Colonic mucosa (tissue), 4 donors: ENCODE data around the gene PRRX2. TPM values are rescaled to one million over a fixed set of nuclear protein-coding genes. Genes with fewer than 3 reads are reported as not detected.

ENCODE experiments used
- DNase-seq: peaks from one replicate; pipeline ENCODE4 v3.0.0-alpha.2; 2020
- H3K27ac ChIP-seq: fragments of 200-600 bp; one replicate; pipeline ENCODE4 v1.8.0; 2021
- H3K27me3 ChIP-seq: fragments of 200-600 bp; one replicate; pipeline ENCODE4 v1.8.0; 2021
- H3K36me3 ChIP-seq: fragments of 200-600 bp; one replicate; pipeline ENCODE4 v1.8.0; 2021
- H3K4me1 ChIP-seq: fragments of 200-600 bp; one replicate; pipeline ENCODE4 v1.8.0; 2021; ENCODE audit warnings: mild to moderate bottlenecking
- H3K4me3 ChIP-seq: fragments of 200-600 bp; one replicate; pipeline ENCODE4 v1.8.0; 2021
- H3K9ac ChIP-seq, 2 donors: one replicate each; pipeline ENCODE4 v1.7.0; 2013; ENCODE audit warnings: control low read depth in 2 of 2, low read depth in 2 of 2, low read length in 2 of 2
- H3K9me3 ChIP-seq: fragments of 200-600 bp; one replicate; pipeline ENCODE4 v1.8.0; 2021
- CTCF ChIP-seq: fragments of 200-600 bp; IDR thresholded peaks from one replicate; pipeline ENCODE4 v1.8.0; 2022; ENCODE audit warnings: antibody characterized with exemption, mild to moderate bottlenecking
- intact Hi-C: fragments of 100-400 bp; cut with DNase I; formaldehyde crosslinking; loops from one replicate; pipeline ENCODE4 v1.14.1; 2022
- total RNA-seq, 2 donors: library from RNA; stranded (reverse); fragmentation: NEBNext Ultra II Directional in 1 of 2; extraction: Animal tissue kit (Norgen Biotek cat#: 25700) in 1 of 2; gene quantifications; one replicate each; pipeline ENCODE4 v1.2.1, GENCODE V29; 2021
- donor health status: healthy.
- donor health status: DM: no; HTN: no; CAD: no.
- donor health status: DM: no; HTN: no; CAD: no.

PRRX2 gene
- total RNA-seq, 2 donors from 2014 or later: 0.64 to 0.85 TPM

DNA sequence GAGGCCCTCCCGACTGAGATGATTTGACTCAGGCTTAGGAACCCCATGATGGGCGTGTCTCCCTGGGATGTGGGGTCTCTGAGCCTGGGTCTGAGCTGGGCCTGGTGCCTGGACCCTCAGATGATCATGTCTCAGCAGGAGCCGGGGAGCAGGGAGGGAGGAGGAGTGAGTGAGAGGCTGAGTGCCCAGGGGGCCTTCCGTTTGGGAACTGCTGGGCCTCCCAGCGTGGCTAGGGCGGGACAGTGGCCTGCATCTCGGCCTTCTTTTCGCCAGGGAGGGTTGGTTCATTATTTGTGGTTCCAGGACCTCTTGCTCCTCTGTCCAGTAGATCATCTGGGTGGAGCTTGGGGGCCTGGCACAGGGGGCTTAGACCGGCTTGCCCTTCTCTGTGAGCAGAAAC lies 5.6 kb downstream of the PRRX2 start:
- TF ChIP-seq CTCF: no peak

GRCh38 chr9:129671519-129671918 lies 6.1 kb downstream of the PRRX2 start:
- no peak for DNase-seq
- H3K9ac ChIP-seq: no peak overlapping the region
- intact Hi-C loops: no loop called here
- no peak overlapping the region for H3K27ac ChIP-seq
- no peaks in the 10 kb centered on the region for H3K4me1 ChIP-seq
- no peak overlapping the region for H3K4me3 ChIP-seq
- H3K9me3 ChIP-seq: no peaks in the 10 kb centered on the region
- no peaks in the 10 kb centered on the region for H3K36me3 ChIP-seq
- H3K27me3 ChIP-seq: peaks cover 7% of the 10 kb centered on the region
- TF ChIP-seq CTCF: no peak

More for the DNA sequence above, 5.6 kb downstream of the PRRX2 start:
- no peak for DNase-seq
- Histone ChIP-seq H3K9me3 (no peaks in the 10 kb centered on the region), H3K4me3 (no peak overlapping the region), H3K9ac (no peak overlapping the region), H3K27me3 (peaks cover 11% of the 10 kb centered on the region), H3K36me3 (no peaks in the 10 kb centered on the region), H3K4me1 (no peaks in the 10 kb centered on the region), H3K27ac (no peak overlapping the region)
- intact Hi-C loops: no loop called here

- Histone ChIP-seq H3K4me3 (no peak overlapping the region), H3K9ac (no peak overlapping the region), H3K27me3 (no peaks in the 10 kb centered on the region), H3K4me1 (no peaks in the 10 kb centered on the region), H3K27ac (no peak overlapping the region), H3K36me3 (no peaks in the 10 kb centered on the region), H3K9me3 (no peaks in the 10 kb centered on the region)
- DNase-seq: no peak
- intact Hi-C loops: no loop called here
- TF ChIP-seq CTCF: no peak
Observed at GRCh38 chr9:129672702-129673101, 7.3 kb downstream of the PRRX2 start.

DNA sequence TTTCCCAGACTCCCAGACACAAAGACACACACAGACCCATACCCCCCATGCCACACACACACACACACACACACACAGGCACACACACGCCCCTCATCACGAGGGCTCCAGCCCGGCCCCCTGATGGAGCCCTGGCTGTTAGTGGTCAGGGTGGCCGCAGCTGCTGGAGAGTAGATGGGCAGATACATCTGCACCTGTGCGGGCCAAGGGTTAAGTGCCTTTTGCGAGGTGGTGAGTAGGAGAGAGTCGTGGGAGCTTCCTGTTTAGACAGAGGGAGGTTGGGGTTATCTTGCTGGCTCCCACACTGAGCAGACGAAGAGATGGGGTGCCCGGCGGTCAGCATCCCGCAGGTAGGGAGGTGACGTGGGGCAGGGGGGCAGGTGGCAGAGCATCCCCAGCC lies 8.2 kb downstream of the PRRX2 start:
- intact Hi-C loops: no loop called here
- H3K4me1 ChIP-seq: no peaks in the 10 kb centered on the region
- no peak overlapping the region for H3K4me3 ChIP-seq
- TF ChIP-seq CTCF: no peak
- H3K27me3 ChIP-seq: no peaks in the 10 kb centered on the region
- H3K36me3 ChIP-seq: no peaks in the 10 kb centered on the region
- H3K27ac ChIP-seq: no peak overlapping the region
- no peak overlapping the region for H3K9ac ChIP-seq
- no peaks in the 10 kb centered on the region for H3K9me3 ChIP-seq
- no peak for DNase-seq

DNA sequence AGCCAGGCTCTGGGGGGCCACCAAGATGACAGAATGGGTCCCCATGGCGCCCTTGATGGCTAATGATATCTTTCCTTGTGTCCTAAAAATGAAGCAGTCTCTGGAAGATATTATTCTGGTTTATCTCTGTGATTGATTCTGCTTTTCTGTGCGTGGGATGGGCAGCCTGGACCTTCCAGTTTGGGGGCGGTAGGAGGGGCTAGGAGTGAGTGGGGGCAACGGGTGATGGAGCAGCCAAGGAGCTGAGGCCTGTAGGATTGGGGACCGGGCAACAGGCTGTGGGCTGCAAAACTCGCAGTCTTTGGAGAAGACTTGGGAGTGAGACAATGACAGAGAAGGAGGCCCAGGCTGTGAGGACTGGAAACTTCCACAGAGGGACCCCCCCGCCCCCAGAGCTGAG lies 8.8 kb downstream of the PRRX2 start:
- intact Hi-C loops: no loop called here
- Histone ChIP-seq H3K9ac (no peak overlapping the region), H3K36me3 (no peaks in the 10 kb centered on the region), H3K9me3 (no peaks in the 10 kb centered on the region), H3K27ac (no peak overlapping the region), H3K4me3 (no peak overlapping the region), H3K4me1 (no peaks in the 10 kb centered on the region), H3K27me3 (no peaks in the 10 kb centered on the region)
- no peak for DNase-seq
- TF ChIP-seq CTCF: no peak

DNA sequence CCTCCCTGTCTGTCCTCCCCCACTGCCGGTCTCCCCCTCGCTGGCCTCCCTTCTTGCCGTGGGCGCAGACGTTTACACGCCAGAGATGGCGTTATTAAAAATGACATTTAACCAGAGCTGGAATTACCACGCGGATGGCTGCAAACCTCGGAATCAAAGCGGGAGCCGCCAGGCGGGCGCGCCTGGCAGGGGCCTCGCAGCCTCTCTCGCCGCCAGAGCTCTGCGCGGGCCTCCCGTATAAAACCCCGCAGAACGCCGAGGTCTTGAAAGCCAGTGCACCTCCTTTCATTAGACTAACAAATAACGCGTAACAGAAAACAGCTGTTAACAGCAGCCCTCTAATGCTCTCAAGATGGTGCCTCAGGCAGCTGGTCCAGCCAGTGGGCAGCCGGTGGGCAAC lies 10.2 kb downstream of the PRRX2 start:
- no peak for DNase-seq
- TF ChIP-seq CTCF: no peak
- Histone ChIP-seq H3K9ac (no peak overlapping the region), H3K4me1 (no peaks in the 10 kb centered on the region), H3K9me3 (no peaks in the 10 kb centered on the region), H3K4me3 (no peak overlapping the region), H3K36me3 (no peaks in the 10 kb centered on the region), H3K27me3 (no peaks in the 10 kb centered on the region), H3K27ac (no peak overlapping the region)
- intact Hi-C loops: no loop called here
